GM10266 (cell line): ENCODE results near the gene SETDB1.

Experiments
- DNase-seq: peaks from one replicate; pipeline ENCODE4 v3.0.0; 2012; ENCODE audit errors: extremely low spot score
- TF ChIP-seq, protein P1 (sequence below): IDR thresholded peaks from 2 replicates; pipeline ENCODE4 v1.5.1; 2012; ENCODE audit warnings: mild to moderate bottlenecking, low read depth; ENCODE audit not compliant: control insufficient read depth, insufficient read depth; ENCODE audit errors: missing control alignments

The SETDB1 gene

DNA sequence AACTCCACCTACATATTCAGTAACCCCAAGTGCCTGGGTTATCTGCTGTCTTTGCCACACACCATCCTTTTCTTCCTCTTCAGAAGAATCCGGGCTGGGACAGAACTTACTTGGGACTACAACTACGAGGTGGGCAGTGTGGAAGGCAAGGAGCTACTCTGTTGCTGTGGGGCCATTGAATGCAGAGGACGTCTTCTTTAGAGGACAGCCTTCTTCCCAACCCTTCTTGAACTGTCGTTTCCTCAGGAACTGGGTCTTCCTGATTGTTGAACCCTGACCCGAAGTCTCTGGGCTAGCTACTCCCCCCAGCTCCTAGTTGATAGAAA, 38.0 kb downstream of the SETDB1 start:
- TF ChIP-seq, protein P1, sequence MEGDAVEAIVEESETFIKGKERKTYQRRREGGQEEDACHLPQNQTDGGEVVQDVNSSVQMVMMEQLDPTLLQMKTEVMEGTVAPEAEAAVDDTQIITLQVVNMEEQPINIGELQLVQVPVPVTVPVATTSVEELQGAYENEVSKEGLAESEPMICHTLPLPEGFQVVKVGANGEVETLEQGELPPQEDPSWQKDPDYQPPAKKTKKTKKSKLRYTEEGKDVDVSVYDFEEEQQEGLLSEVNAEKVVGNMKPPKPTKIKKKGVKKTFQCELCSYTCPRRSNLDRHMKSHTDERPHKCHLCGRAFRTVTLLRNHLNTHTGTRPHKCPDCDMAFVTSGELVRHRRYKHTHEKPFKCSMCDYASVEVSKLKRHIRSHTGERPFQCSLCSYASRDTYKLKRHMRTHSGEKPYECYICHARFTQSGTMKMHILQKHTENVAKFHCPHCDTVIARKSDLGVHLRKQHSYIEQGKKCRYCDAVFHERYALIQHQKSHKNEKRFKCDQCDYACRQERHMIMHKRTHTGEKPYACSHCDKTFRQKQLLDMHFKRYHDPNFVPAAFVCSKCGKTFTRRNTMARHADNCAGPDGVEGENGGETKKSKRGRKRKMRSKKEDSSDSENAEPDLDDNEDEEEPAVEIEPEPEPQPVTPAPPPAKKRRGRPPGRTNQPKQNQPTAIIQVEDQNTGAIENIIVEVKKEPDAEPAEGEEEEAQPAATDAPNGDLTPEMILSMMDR, result no peak
- no peak for DNase-seq

DNA sequence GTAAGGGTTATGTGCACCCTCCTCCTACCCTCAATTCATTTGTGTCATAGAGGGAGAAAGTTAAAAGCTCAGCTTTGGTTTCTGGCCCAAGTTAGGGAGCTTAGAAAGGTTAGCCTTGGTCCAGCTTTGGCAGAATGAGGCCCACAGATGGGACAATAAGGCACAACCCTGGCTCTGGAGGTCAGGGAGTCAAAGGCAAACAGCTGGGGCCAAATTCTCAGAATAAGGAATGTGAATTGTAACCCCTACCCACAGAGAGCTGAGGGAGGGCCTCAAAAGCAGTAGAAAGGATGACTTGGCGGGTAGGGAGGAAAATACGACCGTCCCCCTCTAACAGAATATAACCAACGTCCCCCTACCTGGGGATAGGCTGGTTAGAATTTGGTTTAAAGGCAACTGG, 39.4 kb downstream of the SETDB1 start:
- TF ChIP-seq, protein P1, result no peak

GRCh38 chr1:150966011-150966410, 39.8 kb downstream of the SETDB1 start:
- TF ChIP-seq, protein P1, result no peak

More for the DNA sequence above, 39.4 kb downstream of the SETDB1 start:
- no peak for DNase-seq

DNA sequence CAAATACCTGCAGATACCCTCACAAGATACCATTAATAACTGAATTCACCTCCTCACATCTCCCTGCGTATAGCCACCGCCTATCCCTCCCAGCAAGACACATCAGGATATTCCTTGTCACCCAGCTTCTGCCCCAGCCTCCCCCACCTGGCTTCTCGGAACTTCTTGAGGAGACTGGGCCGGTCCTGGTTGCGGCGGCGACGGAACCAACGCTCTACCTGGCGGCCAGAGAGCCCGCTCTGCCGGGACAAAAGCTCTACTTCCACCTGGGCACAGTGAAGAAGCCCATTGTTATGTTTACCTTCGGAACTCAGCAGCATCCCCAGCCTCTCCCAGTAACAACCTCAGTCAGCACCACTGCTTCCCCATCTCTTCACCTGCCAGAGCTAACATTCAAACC, 41.8 kb downstream of the SETDB1 start:
- TF ChIP-seq, protein P1, result no peak
- DNase-seq, result no peak

More at GRCh38 chr1:150966011-150966410, 39.8 kb downstream of the SETDB1 start:
- no peak for DNase-seq

DNA sequence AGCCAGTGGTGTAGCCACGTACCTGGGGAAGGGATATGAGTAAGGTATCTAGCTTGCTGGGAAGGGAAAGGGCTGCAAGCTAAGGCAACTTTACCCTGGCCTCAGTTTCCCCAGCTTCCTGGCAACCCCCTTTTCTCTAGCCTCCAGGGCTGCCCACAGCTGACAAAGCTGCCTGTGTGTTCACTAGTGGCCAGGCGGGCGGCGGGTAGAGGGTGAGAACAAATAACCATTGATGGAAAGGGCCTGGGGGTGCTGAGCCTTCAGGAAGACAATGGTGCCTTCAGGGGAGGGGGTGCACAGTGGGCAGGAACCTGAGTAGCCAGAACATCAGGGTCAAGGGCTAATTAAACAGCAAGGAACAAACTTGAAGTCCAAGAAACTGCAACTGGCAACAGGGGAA, 42.3 kb downstream of the SETDB1 start:
- no peak for DNase-seq
- TF ChIP-seq, protein P1, result no peak

DNA sequence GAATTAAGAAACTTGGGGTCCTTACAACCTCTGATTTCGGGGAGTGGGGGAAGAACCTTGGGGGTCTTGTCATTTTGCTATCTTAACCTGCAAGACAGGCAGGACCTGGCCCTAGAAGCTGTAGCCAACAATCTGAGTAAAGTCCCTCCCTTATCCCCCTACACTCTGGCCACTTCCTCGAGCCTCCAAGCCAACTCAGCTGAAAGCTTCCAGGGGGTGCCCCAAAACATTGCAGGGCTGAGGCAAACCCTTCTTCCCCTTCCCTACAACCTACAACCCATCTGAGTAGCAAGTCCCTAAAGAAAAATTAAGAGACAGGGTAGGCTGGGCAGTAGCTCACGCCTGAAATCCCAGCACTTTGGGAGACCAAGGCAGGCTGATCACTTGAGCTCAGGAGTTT, 43.5 kb downstream of the SETDB1 start:
- TF ChIP-seq, protein P1, result no peak
- no peak for DNase-seq

GRCh38 chr1:150970808-150971582, 44.8 kb downstream of the SETDB1 start:
- DNase-seq, result no peak
- TF ChIP-seq, protein P1, result no peak
